HPDE6-E6E7 (cell line): ENCODE results near the gene SUFU.

ENCODE experiments used
- DNase-seq: peaks from one replicate; pipeline ENCODE4 v3.0.0; 2011; ENCODE audit warnings: missing footprints; ENCODE audit errors: extremely low spot score

The SUFU gene

GRCh38 chr10:102549549-102549948, 45.8 kb downstream of the SUFU start:
- DNase-seq: no peak

GRCh38 chr10:102550636-102551210, 47.0 kb downstream of the SUFU start:
- no peak for DNase-seq

GRCh38 chr10:102552533-102552932, 48.8 kb downstream of the SUFU start:
- no peak for DNase-seq

- no peak for DNase-seq
These were observed 50.0 kb downstream of the SUFU start for GRCh38 chr10:102553771-102554170.

- no peak for DNase-seq
These were observed 50.8 kb downstream of the SUFU start for GRCh38 chr10:102554531-102554930.

GRCh38 chr10:102555781-102556328, 52.1 kb downstream of the SUFU start:
- DNase-seq: peak; percentile 80

- DNase-seq: no peak
These were observed 53.8 kb downstream of the SUFU start for GRCh38 chr10:102557569-102557968.

- no peak for DNase-seq
These were observed 56.0 kb downstream of the SUFU start for GRCh38 chr10:102559764-102560163.

GRCh38 chr10:102564209-102564834, 60.5 kb downstream of the SUFU start:
- DNase-seq: no peak

- no peak for DNase-seq
These were observed 62.0 kb downstream of the SUFU start for GRCh38 chr10:102565793-102566192.

- DNase-seq: no peak
These were observed 75.0 kb downstream of the SUFU start for GRCh38 chr10:102578782-102579181.

GRCh38 chr10:102579328-102579727, 75.6 kb downstream of the SUFU start:
- DNase-seq: no peak

- DNase-seq: no peak
These were observed 76.5 kb downstream of the SUFU start for GRCh38 chr10:102580230-102580629.

GRCh38 chr10:102581401-102581800, 77.6 kb downstream of the SUFU start:
- no peak for DNase-seq

GRCh38 chr10:102581981-102582580, 78.3 kb downstream of the SUFU start:
- DNase-seq: no peak

- DNase-seq: peak; percentile 83
These were observed 80.0 kb downstream of the SUFU start for GRCh38 chr10:102583435-102584417.

- DNase-seq: no peak
These were observed 81.3 kb downstream of the SUFU start for GRCh38 chr10:102585026-102585425.

GRCh38 chr10:102586858-102587257, 83.1 kb downstream of the SUFU start:
- no peak for DNase-seq

- DNase-seq: no peak
These were observed 85.1 kb downstream of the SUFU start for GRCh38 chr10:102588875-102589274.

- no peak for DNase-seq
These were observed 89.5 kb downstream of the SUFU start for GRCh38 chr10:102593074-102593803.

GRCh38 chr10:102593804-102594079, 90.0 kb downstream of the SUFU start:
- DNase-seq: no peak
